ENCODE measurements around the gene AUTS2. TPM values are rescaled to one million over a fixed set of nuclear protein-coding genes. Genes with fewer than 3 reads are reported as not detected.

Gene AUTS2
- total and polyA plus RNA-seq, 2 experiments from 2014 or later: 32.0 to 91.0 TPM

- Histone ChIP-seq H3K36me3 (ENCODE audit: insufficient read depth) (no peaks in the 10 kb centered on the region), H3K27ac (ENCODE audit: low read depth) (no peak overlapping the region)
- no peaks in the 10 kb centered on the region for H3K27me3 Mint-ChIP-seq (ENCODE audit: insufficient read depth, low read depth, poor library complexity)
Measured at GRCh38 chr7:69561266-69561960, 36.9 kb upstream of the AUTS2 start.

More at GRCh38 chr7:69561266-69561960, 36.9 kb upstream of the AUTS2 start:
- Histone ChIP-seq H2AFZ (0 out of 2 replicates have a peak overlapping the region, but pooled peaks have one; percentile 16), H3K4me3 (no peak overlapping the region), H3K79me2 (replicated peaks; ENCODE audit: insufficient read depth) (no peaks in the 10 kb centered on the region), H3K4me2 (no peak overlapping the region), H3F3A (replicated peaks; ENCODE audit: low read depth) (no peaks in the 10 kb centered on the region), H4K20me1 (replicated peaks; ENCODE audit: insufficient read depth) (no peaks in the 10 kb centered on the region), H3K27me3 (ENCODE audit: insufficient read depth) (no peaks in the 10 kb centered on the region), H3K9me2 (ENCODE audit: insufficient read depth) (no peaks in the 10 kb centered on the region), H3K4me1 (ENCODE audit: insufficient read depth) (no peaks in the 10 kb centered on the region)
- Mint-ChIP-seq H3K4me3 (no peak overlapping the region), H3K27ac (no peak overlapping the region; the same call in 1 of the 2 replicates), H3K4me1 (peaks cover 5% of the 10 kb centered on the region), H3K36me3 (ENCODE audit: low read depth) (no peaks in the 10 kb centered on the region), H3K9me3 (no peaks in the 10 kb centered on the region)
- ATAC-seq (peak; percentile 43), DNase-seq (ENCODE audit: low spot score) (peak; percentile 18)
- TF ChIP-seq CTCF (conservative IDR thresholded peaks at IDR 0.05; ENCODE audit: low read depth in 2 of 2) (no peak), ETS1 (IDR thresholded peaks at IDR 0.05) (no peak), ZNF114 (CRISPR knock-in tag; IDR thresholded peaks at IDR 0.05) (no peak), REST (IDR thresholded peaks at IDR 0.05; ENCODE audit: unreplicated experiment) (no peak), EZH2 (IDR thresholded peaks at IDR 0.05; ENCODE audit: low read depth, unreplicated experiment) (no peak), JUNB (IDR thresholded peaks at IDR 0.05; ENCODE audit: unreplicated experiment) (no peak)

Measured in GM23338 (cell line).